Activated T-cell treated with anti-CD3 and anti-CD28 coated beads for 48 hours (primary cell): ENCODE results near the gene TTLL6.
"Not testable (repeated sequence)": the region's sequence is repeated elsewhere in the genome, so short reads cannot be mapped to it uniquely, and the experiment has no call there.

Experiments
- DNase-seq: peaks from one replicate; pipeline ENCODE4 v3.0.0-alpha.2; 2020; ENCODE audit warnings: low read depth

The TTLL6 gene

DNA sequence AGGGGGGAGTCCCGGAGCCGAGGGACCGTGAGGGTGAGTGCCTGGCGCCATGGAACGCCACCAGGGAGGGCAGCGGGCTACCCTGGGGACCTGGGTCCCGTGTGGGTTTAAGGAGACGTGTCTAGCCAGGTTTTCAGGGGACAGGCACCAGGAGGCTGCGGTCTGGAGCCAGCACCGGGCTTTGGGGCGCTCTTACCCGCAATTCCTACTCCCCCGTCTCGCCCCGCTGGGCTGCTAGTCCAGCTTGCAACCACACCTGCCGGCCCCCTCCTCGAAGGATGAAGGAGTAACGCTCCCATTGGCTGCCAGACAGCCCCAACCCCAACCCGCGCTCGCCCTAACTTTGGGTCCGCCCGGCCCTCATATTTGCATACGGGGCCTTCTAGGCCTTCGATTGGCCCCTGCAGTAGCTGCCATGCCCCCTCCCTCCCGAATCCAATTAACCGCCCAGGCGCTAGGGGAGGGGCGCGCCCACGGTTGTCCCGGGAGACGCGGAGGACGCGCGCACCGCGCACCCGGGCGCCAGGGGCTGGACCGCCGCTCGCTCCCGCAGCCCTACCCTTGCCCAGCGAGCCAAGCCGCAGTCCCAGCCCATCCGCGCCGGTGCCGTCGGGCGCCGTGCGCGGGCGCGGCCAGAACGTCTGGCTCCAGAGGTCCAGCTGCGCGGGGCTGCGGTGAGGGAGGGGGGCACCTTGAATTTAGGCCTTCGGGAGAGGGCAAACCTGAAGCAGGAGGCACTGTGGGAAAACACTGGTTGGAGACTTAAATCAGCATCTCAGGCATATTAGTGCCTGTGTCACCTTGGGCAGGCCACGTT, at the start of gene TTLL6:
Gene TTLL6, minus strand, starts transcription at position 456 of the 817 bp plus-strand sequence. Its CDS starts 157 bp downstream, at position 299.
- peak; percentile 60 for DNase-seq

GRCh38 chr17:48860456-48860855, 43.4 kb upstream of the TTLL6 start:
- no peak for DNase-seq

GRCh38 chr17:48860034-48860433, 43.0 kb upstream of the TTLL6 start:
- DNase-seq = no peak

DNA sequence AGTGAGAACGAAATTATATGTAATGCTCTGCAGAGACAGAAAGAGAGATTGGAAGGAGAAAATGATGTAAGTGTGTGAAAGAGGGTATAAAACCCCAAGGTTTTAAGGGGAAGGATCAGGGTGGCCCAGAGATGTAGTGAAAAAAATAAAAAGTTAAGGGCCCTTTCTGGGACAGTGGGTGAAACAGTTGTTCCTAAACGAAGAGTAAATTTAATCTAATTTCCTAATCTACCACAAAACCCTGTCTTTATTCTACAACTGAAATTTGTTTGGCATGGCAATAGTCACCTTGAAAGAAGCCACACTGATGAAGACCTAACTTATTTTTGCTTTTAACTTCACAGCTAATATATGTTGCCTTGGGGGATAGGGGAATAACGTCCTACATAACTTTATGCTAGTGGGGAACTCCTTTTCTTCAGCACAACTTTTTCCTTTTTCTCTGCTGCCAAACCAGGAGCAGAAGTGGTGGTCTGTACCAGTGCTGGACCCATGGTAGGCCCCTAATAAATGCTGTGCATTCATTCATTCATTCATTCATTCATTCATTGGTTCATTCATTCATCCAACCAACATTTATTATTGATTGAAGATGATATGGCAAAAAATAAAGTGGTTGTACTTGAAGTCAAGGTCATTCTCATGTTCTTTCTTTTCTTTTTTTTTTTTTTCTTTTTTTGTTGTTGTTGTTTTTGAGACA, 39.2 kb upstream of the TTLL6 start:
- DNase-seq = no peak

- DNase-seq = no peak
These were observed 37.9 kb upstream of the TTLL6 start for GRCh38 chr17:48854774-48855476.

DNA sequence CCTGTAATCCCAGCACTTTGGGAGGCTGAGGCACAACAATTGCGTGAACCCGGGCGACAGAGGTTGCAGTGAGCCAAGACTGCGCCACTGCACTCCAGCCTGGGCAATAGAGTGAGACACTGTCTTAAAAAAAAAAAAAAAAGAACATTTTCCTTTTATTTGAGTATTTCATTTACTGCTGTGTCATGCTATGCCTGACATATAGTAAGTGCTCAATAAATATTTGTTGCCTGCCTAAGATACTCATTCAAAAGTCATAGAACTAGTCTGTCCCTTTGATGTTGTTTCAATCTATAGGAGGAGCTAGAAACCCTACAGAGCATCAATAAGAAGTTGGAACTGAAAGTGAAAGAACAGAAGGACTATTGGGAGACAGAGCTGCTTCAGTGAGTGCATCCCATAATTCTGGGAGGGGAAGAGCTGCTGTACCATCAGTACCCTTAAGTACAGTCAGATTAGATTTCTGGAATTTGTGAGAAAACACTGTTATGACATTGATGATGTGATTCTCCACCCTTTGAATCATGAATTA, 33.8 kb upstream of the TTLL6 start:
- DNase-seq = no peak

DNA sequence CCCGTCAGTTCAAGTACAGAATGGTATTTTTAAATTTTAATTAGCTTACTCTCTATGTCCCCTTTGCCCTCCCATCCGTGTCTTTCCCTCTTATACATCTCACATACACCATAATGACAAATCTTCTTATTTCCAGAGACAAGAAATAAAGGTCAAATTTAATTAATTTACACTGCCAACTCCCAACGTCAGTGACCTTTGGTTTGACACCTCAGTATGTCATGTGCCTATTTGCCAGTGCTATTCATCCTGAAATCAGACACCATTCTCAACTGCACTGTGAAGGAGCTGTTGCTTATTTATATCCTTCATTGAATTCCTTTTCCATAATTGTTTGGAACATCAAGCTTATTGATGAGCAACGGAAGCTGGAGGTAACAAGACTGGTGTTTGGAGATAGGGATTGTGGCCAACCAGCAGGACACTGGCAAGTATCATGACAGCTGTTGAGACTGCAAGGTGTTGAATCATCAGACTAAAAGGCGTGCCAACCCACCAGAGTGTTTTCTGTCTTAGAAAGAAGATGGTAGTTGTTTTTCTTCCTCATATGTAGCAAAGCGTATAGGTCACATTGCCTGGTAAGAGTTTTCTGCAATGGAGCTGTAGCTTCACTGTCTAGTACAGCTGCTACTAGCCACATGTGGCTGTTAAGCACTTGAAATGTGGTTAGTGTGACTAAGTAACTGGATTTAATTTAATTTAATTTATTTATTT, 26.3 kb upstream of the TTLL6 start:
- no peak for DNase-seq

GRCh38 chr17:48842746-48843145, 25.7 kb upstream of the TTLL6 start:
- DNase-seq = no peak

DNA sequence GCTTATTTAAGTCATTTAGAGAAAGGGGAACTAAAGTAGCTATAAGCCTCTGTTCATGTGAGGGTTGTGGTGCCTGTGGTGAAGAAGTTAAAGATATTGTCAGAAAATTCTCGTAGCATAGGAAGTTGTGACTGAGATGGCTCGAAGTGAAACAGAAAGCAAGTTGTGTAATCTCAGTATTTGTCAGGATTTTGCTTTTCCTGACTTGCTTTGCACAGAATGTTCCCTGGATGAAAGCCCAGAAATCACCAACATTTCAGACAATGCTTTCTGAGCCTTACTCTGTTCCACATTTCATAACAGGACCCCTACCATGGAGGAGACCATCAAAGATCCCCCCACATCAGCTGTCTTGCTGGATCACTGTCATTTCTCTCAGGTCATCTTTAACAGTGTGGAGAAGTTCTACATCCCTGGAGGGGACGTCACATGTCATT, 24.4 kb upstream of the TTLL6 start:
- no peak for DNase-seq

GRCh38 chr17:48840441-48840840, 23.4 kb upstream of the TTLL6 start:
- DNase-seq = no peak

GRCh38 chr17:48837458-48837857, 20.4 kb upstream of the TTLL6 start:
- not testable (repeated sequence) for DNase-seq

DNA sequence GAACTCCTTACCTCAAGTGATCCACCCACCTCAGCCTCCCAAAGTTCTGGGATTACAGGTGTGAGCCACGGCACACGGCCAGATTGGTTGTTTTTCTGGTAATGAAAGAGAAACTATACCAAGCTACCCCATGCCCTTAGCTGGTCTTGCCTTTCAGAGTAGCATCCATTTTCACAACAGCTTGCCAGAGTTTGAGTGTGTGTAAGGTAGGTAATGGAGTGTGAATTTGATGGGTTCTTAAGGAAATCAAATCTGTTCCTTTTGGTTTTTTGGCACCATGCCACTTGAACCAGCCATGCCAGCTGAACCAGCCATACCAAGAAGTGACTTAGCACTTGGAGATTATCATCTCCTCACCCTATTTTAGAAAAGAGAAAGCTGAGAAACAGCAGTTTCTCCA, 18.9 kb upstream of the TTLL6 start:
- no peak for DNase-seq

- no peak for DNase-seq
These were observed 17.9 kb upstream of the TTLL6 start for GRCh38 chr17:48834973-48835372.

- no peak for DNase-seq
These were observed 14.5 kb upstream of the TTLL6 start for GRCh38 chr17:48831549-48831883.

- peak; percentile 89 for DNase-seq
These were observed 14.0 kb upstream of the TTLL6 start, which contains the start of gene CALCOCO2 for GRCh38 chr17:48830840-48831548. Gene CALCOCO2 (plus strand): TSS chr17:48831035. CDS start chr17:48841708, 10,673 bp downstream.

DNA sequence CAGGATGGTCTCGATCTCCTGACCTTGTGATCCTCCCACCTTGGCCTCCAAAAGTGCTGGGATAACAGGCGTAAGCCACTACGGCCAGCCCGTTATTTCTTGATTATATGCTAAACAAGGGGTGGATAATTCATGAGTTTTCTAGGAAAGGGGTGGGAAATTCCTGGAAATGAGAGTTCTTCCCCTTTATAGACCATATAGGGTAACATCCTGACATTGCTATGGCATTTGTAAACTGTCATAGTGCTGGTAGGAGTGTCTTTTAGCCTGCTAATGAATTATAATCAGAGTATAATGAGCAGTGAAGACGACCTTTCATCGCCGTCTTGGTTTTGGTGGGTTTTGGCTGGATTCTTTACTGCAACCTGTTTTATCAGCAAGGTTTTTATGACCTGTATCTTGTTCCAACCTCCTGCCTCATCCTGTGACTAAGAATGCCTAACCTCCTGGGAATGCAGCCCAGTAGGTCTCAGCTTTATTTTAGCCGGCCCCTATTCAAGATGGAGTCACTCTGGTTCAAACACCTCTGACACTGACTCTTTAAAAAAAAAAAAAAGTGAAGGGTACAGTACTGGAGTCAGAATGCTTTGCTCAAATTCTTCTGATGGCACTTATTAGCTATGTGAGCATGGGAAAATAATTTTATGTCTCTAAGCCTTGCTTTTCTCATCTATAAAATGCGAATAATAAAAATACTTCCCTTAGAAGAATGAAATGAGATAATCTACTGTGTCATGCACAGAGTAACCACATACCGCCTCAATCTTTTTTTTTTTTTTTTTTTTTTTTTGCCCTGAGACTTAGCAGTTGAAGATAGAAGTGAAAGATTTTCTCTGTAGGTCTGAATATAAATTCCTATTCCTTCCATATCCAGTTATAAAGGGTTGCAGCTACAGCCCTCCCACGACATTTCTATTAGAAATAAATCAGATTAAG, 8.7 kb upstream of the TTLL6 start:
- DNase-seq = no peak

- not testable (repeated sequence) for DNase-seq
These were observed 3.9 kb upstream of the TTLL6 start for GRCh38 chr17:48820936-48821335.

DNA sequence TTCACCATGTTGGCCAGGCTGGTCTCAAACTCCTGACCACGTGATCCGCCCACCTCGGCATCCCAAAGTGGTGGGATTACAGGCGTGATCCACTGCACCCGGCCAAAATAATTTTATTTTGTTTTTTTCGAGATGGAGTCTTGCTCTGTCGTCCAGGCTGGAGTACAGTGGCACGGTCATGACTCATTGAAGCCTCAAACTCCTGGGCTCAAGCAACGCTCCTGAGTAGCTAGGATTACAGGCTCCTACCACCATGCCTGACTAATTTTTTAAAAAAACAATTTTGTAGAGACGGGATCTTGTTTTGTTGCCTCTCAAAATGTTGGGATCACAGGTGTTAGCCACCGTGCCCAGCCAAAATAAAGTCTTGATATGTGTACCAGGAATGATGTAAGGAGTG, 2.4 kb upstream of the TTLL6 start:
- no peak for DNase-seq

DNA sequence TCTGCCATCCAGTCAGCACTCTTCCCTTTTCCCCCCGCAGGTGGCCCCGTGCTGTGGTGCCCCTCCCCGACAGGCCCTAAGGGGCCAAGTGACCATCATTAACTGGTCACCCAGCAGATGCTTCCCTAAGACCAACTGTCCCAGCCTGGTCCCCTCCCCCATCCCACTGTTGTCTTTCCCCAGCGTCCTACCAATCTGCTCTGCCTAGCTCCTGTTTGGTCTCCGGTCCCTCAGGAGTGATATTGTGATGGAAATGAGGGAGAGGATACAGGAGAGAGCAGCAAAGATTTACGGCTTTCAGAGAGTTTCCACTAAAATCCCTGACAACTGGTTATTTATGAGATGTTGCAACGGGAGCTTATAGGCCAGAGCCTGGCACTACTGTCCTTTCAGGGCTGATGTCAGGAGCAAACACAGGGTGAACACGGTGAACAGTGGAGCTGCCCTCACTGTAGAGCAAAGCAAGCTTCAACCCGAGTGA, 1.4 kb upstream of the TTLL6 start:
- DNase-seq = no peak

DNA sequence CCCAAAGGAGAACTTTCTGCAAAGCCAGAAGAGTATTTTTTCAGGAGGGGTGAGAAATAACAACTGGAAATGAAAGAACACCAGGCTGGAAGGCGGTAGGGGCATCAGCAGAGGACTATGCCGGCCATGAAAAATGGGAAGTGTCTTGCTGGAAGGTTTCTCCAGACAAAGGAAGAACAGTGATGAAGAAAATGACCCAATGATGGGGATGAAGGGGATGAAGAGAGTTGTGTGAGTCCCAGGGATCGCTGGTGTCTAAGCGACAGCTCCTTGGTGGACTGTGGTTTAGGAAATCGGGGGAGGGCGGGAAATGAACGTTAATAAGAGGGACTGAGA, 623 bp downstream of the TTLL6 start:
- DNase-seq = no peak
